ENCODE measurements around the gene AGPS.
A peak's percentile ranks its signal among the peaks of the same experiment; 100 is the strongest.
"Not testable (repeated sequence)": the region's sequence is repeated elsewhere in the genome, so short reads cannot be mapped to it uniquely, and the experiment has no call there.

The AGPS gene

GRCh38 chr2:177392373-177393202, at the start of gene AGPS:
TSS of gene AGPS (plus strand) at chr2:177392773. CDS start at chr2:177392790, 17 bp downstream.
- peak; percentile 54 for DNase-seq

DNA sequence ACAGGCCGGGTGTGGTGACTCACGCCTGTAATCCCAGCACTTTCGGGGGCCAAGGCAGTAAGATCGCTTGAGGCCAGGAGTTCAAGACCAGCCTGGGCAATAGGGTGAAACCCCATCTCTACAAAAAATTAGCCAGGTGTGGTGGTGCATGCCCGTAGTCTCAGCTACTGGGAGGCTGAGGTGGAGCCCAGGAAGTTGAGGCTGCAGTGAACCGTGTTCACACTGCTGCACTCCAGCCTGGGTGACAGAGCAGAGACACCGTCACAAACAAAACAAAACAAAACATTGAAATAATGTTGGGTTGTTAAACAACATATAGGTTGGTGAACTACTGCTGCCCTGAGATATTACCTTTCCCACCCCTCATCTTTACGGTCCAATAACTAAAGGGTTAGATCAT, 48.8 kb upstream of the AGPS start:
- DNase-seq: no peak

DNA sequence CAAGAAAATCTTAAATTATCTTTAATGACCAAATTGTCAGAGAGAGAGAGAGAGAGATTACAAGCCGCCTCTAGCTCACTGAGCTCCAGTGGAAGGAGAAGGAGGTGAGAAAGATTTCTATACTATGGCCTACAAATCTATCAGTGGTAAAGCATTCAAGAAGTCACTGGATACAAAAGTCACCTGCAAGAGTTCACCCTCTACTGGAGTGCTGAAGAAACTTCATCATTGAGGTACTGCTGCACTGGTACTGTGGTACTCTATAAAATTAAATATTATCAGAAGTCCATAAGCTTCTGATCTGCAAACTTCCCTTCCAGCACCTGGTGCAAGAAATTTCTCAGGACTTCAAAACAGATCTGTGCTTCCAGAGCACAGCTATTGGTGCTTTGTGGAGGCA, 48.3 kb upstream of the AGPS start:
- DNase-seq: no peak

DNA sequence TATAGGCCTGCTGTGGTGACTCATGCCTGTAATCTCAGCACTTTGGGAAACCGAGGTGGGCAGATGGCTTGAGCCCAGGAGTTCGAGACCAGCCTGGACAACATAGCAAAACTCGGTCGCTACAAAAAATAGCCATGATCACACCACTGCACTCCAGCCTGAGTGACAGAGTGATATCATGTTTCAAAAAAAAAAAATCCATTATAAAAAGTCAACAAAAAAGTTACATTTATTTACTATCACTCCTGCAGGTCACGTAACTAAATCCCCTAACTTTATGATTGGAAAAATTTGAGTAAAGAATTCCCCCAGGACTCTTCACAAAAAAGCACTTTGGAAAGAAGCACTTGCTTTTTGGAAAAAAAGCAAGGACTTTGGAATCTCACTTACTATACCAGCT, 46.4 kb upstream of the AGPS start:
- no peak for DNase-seq

GRCh38 chr2:177347570-177347969, 45.0 kb upstream of the AGPS start:
- no peak for DNase-seq

DNA sequence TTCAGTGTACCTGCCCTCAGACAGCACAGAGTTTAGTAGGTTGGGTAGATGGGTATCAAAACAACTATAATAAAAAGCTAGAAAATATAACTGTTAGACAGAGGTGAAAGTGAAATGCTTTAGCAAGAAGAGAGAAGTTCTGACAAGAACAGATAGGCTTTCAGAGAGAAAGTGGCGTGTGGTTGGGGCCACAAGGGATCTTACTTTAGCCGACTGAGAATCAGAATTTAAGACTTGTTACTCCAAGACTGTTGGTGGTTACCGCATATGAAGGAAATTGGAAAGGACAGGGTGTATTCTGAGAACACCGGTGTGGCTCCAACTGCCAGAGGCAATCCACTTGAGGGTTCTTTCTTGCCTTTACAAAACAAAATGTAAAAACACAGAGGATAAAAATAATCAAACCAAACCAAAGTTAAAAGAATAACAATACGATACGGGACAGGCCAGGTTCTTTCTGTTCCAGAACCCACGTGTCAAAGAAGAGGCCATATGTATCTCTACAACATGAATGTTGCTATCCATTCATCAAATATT, 44.4 kb upstream of the AGPS start:
- DNase-seq: no peak

- no peak for DNase-seq
Measured at GRCh38 chr2:177348733-177349693, 43.6 kb upstream of the AGPS start.

- not testable (repeated sequence) for DNase-seq
Measured at GRCh38 chr2:177350624-177351023, 41.9 kb upstream of the AGPS start.

DNA sequence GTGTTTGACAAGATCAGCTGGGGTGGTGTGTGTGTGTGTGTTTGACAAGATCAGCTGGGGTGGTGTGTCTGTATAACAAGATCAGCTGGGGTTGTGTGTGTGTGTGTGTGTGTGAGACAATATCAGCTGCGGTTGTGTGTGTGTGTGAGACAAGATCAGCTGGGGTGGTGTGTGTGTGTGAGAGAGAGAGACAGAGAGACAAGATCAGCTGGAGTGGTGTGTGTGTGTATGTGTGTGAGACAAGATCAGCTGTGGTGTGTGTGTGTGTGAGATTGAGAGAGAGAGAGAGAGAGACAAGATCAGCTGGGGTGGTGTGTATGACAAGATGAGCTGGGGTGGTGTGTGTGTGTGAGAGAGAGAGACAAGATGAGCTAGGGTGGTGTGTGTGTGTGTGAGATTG, 41.5 kb upstream of the AGPS start:
- DNase-seq: not testable (repeated sequence)

DNA sequence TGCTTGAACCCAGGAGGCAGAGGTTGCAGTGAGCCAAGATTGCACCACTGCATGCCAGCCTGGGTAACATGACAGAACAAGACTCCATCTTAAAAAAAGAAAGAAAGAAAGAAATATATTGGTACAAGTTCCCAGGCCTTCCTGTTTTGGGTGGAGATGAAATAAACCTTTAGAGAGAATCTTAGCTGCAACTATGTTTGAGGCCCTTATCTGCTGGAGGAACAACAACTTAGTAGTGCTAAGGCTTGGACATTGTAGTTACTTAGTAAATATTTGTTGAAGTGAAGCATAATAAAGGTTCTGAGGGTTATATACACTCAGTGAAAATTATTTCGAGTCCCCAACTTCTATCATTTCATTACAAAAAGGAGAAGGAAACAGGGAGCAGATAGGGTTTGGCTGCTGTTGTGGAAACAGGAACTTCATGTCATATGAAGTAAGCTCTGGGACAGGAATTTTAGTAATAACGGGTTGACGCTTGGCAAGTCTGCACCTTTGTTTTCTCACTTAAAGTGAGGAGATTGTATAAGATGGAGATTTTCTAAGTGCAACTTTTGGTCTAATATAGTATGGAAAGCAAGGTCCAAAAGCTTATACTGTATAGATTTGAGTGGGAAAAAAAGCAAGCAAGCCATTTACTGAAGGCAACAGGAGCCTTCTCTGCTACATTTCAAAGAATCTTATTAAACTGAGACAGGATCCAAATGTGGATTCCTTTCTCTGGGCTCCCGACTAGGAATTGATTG, 40.0 kb upstream of the AGPS start:
- no peak for DNase-seq

DNA sequence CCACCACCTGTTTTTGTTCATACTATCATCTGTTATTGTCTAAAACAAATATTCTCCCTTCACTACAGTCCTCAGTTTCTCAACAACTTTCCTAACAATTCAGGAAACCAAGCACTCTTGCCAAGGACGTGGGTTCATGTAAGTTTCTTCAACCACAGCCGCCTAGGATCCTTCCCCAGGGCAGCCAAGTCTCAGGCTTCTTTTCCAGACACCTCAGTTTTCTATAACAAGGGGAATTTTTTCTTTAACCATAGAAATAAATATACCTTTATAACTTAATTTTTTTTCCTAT, 39.4 kb upstream of the AGPS start:
- DNase-seq: no peak

DNA sequence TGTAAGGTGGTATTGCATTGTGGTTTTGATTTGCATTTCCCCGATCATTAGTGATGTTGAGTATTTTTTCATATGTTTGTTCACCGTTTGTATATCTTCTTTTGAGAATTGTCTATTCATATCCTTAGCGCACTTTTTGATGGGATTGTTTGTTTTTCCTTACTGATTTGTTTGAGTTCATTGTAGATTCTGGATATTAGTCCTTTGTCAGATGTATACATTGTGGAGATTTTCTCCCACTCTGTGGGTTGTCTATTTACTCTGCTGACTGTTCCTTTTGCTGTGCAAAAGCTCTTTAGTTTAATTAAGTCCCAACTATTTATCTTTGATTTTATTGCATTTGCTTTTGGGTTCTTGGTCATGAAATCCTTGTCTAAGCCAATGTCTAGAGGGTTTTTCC, 38.0 kb upstream of the AGPS start:
- not testable (repeated sequence) for DNase-seq

DNA sequence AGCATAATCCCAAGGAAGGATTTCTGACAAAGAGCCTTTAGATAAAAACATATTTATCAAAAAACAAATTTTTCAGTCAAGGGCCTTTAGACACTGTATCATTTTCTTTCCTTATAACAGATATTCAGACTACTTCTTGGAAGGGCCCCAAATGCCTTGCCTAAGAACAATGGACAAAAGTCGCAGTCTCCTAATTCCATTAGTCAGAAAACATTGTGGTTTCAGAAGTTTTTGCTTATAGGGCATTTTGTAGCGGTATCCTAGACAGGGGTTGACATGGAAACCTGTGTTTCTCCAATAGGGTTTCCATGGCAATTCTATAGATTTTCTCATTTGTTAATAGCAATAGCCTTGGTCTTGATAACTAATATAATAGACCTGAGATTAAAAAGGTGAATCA, 36.7 kb upstream of the AGPS start:
- DNase-seq: no peak

DNA sequence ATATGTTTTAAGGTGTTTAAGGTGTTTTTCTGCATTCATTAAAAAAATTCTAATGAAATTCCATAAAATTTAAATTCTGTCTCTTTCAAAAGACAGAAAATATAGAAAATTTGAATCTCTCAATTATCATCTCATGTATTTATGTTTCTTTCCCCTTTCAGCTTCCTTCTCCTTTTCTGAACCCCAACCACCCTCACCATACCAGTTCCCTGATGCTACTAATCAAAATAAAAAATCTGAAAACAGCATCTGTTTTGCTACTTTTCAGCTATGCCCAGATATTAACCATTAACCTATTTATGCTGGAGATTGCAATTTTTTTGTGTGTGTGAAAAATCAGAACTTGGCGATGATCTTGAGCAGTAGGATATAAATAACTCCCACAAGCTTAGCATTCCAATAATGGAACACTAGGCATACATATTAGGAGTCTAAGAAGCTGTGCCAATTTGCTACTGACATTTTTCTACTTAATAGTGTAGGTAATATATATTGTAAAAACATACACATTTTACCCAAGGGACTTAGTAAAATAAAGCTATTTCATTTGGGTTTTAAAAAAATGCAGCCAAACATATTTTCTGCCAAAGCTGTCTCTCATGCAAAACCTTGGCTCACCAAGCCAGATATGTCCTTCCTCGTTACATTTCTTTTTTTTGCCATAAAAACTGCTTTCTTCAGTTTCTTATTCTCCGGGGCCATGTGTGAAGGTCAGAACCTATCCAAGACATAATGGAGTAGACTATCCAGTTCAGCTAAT, 32.6 kb upstream of the AGPS start:
- no peak for DNase-seq

GRCh38 chr2:177362499-177362898, 30.1 kb upstream of the AGPS start:
- DNase-seq: no peak

DNA sequence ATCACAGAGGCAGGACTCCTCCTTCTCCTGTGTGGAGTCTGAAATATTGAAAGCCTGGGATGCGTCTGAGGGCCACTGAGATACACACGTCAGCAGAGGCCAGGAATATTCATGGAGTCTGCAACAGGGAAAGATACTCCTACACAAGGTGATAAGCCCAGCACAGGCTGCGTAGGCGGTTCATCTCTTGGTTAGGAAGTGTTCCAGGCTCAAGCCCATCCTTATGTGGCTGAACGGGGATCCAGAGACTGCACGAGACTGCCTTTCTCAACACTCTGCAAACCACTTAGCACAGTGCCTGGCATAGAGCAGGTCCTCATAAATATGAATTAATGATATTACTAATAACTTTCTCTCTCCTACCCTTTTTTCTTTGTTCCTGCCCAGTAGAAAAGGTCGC, 29.2 kb upstream of the AGPS start:
- DNase-seq: no peak

DNA sequence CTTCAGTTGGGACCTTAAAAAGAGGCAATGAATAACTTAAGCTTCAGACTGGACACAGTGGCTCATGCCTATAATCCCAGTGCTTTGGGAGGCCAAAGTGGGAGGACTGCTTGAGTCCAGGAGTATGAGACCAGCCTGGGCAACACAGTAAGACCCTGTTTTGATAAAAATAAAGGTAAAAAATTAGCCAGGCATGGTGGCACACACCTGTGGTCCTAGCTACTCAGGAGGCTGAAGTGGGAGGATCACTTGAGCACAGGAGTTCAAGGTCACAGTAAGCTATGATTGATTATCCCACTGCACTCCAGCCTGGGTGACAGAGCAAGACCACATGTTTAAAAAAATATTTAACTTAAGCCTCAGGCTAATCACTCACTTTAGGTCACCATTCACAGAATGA, 26.8 kb upstream of the AGPS start:
- not testable (repeated sequence) for DNase-seq

GRCh38 chr2:177368023-177368422, 24.6 kb upstream of the AGPS start:
- DNase-seq: not testable (repeated sequence)

DNA sequence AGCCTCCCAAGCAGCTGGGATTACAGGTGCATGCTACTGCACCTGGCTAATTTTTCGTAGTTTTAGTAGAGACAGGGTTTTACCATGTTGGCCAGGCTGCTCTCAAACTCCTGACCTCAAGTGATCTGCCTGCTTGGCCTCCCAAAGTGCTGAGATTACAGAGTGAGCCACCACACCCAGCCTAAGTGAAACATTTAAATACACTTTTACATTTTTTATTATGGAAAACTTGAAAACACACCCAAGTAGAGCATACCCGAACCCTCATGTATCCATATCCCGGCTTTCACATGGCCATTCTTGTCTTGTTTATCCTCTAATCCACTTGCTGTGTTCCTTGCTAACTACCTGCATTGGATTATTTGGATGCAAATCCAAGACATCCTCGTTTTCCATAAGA, 13.2 kb upstream of the AGPS start:
- DNase-seq: no peak

DNA sequence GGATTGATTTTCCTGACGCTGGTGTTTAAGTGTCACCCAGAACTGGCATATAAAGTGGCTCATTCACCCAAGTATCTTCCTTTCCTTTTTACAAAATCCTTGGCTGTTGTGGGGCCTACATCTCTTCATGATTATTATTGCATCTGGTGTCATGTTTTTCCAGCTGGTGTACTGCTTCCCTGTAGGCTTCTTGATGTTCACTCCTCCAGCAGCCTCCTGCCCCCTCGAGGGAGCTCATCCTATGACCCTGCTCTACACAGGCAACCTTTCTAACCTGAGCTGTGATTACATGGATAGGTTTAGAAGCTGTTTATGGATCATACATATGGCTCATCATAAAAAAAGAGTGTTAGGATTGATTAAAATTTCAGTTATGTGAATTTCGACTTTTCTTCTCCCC, 12.4 kb upstream of the AGPS start:
- DNase-seq: no peak

GRCh38 chr2:177383935-177384334, 8.6 kb upstream of the AGPS start:
- DNase-seq: no peak

DNA sequence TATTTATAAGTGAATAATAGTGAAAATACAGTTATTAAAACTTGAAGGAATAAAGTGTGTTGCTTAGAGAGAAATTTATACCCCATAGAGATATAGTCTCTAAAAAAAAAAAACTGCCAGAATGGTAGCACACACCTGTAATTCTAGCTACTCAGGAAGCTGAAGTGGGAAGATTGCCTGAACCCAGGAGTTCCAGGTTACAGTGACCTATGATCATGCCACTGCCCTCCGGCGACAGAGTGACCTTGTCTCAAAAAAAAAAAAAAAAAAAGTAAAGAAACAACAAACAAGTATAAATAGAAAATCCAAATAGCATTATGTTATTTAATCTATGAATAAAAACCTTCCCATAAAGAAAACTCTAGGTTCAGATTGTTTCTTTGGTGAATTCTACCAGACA, 7.4 kb upstream of the AGPS start:
- no peak for DNase-seq
